HG03060 (cell line): ENCODE measurements around the gene GBP4.
"Not testable (repeated sequence)": the region's sequence is repeated elsewhere in the genome, so short reads cannot be mapped to it uniquely, and the experiment has no call there.

ENCODE experiments used
- ATAC-seq: cut with Tn5 transposase; IDR thresholded peaks from one replicate; pipeline ENCODE4 v1.9.1; 2021; ENCODE audit warnings: low read depth, moderate number of reproducible peaks; ENCODE audit not compliant: unreplicated experiment

Gene GBP4

GRCh38 chr1:89198491-89199072, at the start of gene GBP4:
Gene GBP4, minus strand, starts transcription at chr1:89198942. Its CDS starts 108 bp downstream, at chr1:89198834.
- no peak for ATAC-seq

DNA sequence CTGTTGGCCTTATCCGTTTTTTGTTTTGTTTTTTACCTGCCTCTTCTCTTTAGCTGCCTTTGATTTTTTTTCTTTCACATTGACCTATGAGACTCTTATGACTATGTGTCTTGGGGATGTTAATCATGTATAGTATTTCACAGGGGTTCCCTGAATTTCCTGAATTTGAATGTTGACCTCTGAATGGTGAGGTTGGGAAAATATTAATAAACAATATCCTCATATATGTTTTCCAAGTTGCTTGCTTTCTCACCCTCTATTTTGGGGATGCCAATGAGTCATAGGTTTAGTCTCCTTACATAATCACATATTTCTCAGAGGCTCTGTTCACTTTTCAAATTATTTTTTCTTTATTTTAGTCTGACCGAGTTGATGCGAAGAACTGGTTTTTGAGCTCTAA, 44.3 kb upstream of the GBP4 start:
- ATAC-seq: no peak

DNA sequence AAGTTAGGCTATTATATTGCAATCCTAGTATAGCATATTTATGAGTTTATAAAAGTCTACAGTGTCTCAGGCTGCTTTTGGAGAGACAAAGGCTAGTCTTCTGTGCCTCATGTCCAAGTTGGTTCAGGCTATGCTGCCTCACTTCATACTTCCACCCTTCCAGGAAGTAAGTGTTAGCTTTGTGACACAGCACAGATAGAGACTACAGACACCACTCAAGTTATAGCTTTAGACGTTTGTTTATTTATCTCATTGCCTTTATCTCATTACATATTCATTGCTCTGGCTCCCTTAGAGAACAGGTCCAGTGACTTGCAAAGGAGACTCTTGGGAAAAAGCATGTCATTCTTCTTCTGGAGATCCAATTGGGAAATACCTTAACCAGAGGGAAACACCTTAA, 22.6 kb upstream of the GBP4 start:
- ATAC-seq: no peak

- ATAC-seq: not testable (repeated sequence)
Observed at GRCh38 chr1:89219851-89220250, 21.1 kb upstream of the GBP4 start.

GRCh38 chr1:89218941-89219340, 20.2 kb upstream of the GBP4 start:
- not testable (repeated sequence) for ATAC-seq

DNA sequence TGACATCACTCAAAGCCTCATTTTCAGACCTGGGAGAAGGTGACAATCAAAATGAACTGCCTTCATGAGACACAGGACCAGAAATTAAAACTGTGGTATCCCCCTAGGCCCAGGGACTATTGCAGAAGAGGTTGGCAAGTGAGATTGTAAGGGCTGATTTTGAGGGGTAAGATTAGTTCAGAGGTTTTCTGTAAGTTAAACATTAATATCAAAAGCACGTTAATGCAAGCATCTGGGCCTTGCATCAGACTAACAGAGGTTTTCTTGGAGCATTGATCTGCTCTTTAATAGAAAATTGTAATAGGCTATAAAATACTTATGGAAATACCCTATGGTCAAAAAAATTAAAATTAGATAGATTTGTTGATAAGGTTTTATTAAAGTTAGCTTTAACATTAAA, 14.6 kb upstream of the GBP4 start:
- ATAC-seq: no peak

GRCh38 chr1:89211035-89211634, 12.4 kb upstream of the GBP4 start:
- ATAC-seq: no peak

DNA sequence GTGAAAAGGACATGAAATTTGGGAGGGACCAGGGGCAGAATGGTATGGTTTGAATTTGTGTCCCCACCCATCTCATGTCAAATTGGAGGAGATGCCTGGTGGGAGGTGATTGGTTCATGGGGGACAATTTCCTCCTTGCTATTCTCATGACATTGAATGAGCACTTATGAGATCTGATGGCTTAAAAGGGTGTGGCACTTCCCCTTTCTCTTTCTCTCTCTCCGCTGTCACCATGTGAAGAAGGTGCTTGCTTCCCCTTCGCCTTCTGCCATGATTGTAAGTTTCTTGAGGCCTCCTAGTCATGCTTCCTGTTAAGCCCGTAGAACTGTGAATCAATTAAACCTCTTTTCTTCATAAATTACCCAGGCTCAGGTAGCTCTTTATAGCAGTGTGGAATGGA, 7.6 kb upstream of the GBP4 start:
- ATAC-seq: no peak

GRCh38 chr1:89203166-89203565, 4.4 kb upstream of the GBP4 start:
- no peak for ATAC-seq

DNA sequence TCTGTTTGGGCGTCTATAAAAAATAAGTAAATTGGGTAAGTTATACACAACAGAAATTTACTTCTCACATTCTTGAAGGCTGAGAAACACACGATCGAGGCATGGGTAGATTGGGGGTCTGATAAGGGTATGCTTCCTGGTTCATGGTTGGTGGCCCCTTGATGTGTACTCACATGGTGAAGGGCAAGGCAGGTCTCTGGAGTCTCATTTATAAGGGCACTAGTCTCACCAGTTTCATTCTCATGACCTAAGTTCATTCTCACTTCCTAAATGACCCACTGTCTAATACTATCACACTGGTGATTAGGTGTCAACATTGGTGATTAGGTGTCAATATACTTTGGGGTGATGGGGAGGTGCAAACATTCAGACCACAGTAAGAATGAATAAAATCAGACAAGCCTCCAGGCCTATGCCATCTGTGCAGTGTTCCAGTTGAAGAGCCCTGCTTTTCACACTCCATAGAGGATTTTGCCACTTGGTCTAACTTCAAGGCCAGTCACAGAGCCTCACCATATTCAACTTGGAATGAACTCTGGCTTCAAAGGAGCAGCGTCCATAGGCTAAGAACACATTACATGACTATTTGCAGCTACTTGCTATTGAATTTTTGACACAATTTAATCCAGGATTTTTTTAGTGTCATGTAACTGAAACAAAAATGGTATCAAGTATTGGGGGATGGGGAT, 2.5 kb upstream of the GBP4 start:
- peak; percentile 84 for ATAC-seq

DNA sequence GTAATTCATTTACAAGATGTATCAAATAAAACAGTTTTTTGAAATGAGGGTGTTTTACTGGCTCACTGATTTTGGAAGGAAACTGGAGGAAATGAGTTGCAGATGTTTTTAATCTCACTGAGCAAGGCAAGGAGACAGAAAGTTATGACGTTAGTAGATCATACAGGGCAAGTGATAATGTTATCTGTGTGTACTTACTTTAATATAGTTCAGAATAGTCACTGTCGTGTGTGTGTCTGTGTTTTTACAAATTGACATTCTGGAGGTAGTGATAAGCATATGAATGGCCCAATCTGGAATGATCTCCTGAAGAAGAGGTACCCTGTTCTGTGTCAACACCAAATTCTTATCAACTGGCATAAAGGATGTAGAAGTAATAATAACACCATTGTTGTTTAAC, 1.9 kb upstream of the GBP4 start:
- ATAC-seq: no peak

- ATAC-seq: no peak
Observed at GRCh38 chr1:89199525-89200031, 836 bp upstream of the GBP4 start.

DNA sequence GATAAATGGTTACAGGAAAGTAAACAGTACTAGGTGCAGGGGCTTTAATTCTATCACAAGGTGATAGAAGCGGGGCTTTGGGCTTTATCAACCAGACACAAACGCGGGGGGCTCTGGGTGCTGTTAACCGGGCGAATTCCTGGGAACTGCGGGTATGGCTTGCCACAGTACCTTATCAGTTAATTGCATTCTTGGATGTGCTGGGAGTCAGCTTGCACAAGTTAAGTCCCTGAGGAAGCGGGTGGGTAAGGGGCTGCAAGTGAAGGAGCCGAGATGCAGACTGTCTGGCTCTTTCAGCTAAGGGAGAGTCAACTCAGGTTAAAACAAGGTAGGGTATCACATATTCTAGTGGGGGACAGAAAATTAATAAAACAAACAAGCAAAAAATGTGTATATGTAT, 661 bp downstream of the GBP4 start:
- ATAC-seq: no peak

- ATAC-seq: no peak
Observed at GRCh38 chr1:89195476-89195875, 3.3 kb downstream of the GBP4 start.

DNA sequence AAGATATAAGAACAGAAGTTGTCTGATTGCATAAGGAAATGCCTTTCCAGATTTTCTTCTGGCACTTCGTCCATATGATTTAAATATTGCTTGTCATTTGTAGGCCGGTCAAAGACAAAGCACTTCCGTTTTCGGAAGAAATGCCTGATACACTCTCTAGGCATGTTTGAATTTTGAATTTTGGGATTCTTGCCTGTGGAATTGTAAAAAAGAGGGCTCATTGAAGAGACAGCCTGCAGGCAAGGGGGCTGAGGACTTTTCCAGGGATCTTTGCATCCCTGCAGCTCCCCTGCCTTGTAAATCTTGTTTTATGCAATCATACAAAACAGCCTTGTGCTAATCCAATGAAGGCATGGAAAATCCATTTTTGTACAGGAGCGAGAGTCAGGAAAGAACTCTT, 7.4 kb downstream of the GBP4 start:
- no peak for ATAC-seq

GRCh38 chr1:89190017-89190416, 8.7 kb downstream of the GBP4 start:
- no peak for ATAC-seq

GRCh38 chr1:89179343-89179742, 19.4 kb downstream of the GBP4 start:
- no peak for ATAC-seq

DNA sequence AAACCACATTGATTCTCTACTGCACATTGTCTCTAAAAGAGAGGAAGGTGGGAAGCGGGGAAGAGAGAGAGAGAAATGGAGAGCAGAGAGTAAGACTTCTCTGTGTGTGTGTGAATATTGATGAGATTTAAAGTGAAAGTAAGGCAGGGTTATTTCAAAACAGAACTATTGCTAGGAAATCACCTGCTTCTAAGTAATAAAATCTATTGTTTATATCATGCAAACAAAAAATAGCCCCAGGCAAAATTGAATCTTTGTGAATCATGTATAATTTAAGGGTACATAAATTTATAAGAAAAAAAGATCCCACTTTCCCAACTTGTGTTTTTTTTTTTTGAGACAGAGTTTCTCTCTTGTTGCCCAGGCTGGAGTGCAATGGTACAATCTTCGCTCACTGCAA, 21.8 kb downstream of the GBP4 start:
- ATAC-seq: no peak

GRCh38 chr1:89175601-89176256, 23.0 kb downstream of the GBP4 start, which contains the start of gene GBP7:
Gene GBP7, minus strand, starts transcription at chr1:89176003. Its CDS starts 4,068 bp downstream, at chr1:89171935.
- ATAC-seq: no peak

- ATAC-seq: no peak
Observed at GRCh38 chr1:89174491-89174890, 24.3 kb downstream of the GBP4 start.

- no peak for ATAC-seq
Observed at GRCh38 chr1:89172468-89173143, 26.1 kb downstream of the GBP4 start.
